Kidney (tissue), 14 donors: ENCODE measurements around the gene SMIM22. TPM values are rescaled to one million over a fixed set of nuclear protein-coding genes. Genes with fewer than 3 reads are reported as not detected.

ENCODE experiments used
- DNase-seq, 5 donors: peaks; one replicate each; pipeline ENCODE4 v3.0.0-alpha.2; 2013 to 2020
- FAIRE-seq: peaks from 2 replicates; lab custom pipeline; 2012; peaks lifted over from hg19 to GRCh38; lab: Jason Lieb, UNC
- H3K27ac ChIP-seq, 2 donors: one replicate each; pipeline ENCODE4 v1.7.0; 2013; ENCODE audit warnings: low read depth in 2 of 2, low read length in 2 of 2, inconsistent platforms in 1 of 2
- H3K27me3 ChIP-seq: one replicate; pipeline ENCODE4 v1.7.1; 2013; ENCODE audit warnings: low read length, inconsistent platforms; ENCODE audit not compliant: control insufficient read depth, insufficient read depth
- H3K36me3 ChIP-seq, 3 donors: one replicate each; pipeline versions ENCODE4 v1.7.0 to v1.7.1; 2013; ENCODE audit warnings: low read length in 3 of 3, control low read depth in 1 of 3, inconsistent platforms in 1 of 3; ENCODE audit not compliant: insufficient read depth in 3 of 3, control insufficient read depth in 2 of 3
- H3K4me1 ChIP-seq, 3 donors: one replicate each; pipeline versions ENCODE4 v1.7.0 to v1.7.1; 2013; ENCODE audit warnings: low read length in 3 of 3, inconsistent platforms in 1 of 3, low read depth in 1 of 3; ENCODE audit not compliant: control insufficient read depth in 2 of 3, insufficient read depth in 2 of 3
- H3K4me3 ChIP-seq, 3 donors: one replicate each; pipeline versions ENCODE4 v1.7.0 to v1.8.1; 2013; ENCODE audit warnings: low read length in 3 of 3, control low read depth in 1 of 3, inconsistent platforms in 1 of 3
- H3K9ac ChIP-seq, 3 donors: one replicate each; pipeline versions ENCODE4 v1.7.0 to v1.7.1; 2013; ENCODE audit warnings: low read length in 3 of 3, control low read depth in 1 of 3, inconsistent platforms in 1 of 3
- H3K9me3 ChIP-seq, 3 donors: one replicate each; pipeline versions ENCODE4 v1.7.0 to v1.7.1; 2013; ENCODE audit warnings: low read length in 3 of 3, control low read depth in 1 of 3, inconsistent platforms in 1 of 3; ENCODE audit not compliant: control insufficient read depth in 2 of 3, insufficient read depth in 1 of 3
- intact Hi-C: fragments of 100-400 bp; cut with DNase I; formaldehyde crosslinking; loops from one replicate; pipeline ENCODE4 v1.11.1; 2022
- polyA plus RNA-seq: library from polyadenylated mRNA; stranded (reverse); fragments of 350-450 nt; fragmentation: Illumina TruSeq; extraction: RNeasy Lipid Tissue Mini Kit (QIAGEN cat#74804); gene quantifications from one replicate; pipeline ENCODE4 v1.2.3, GENCODE V29; 2014; ENCODE audit warnings: low read depth, low replicate concordance; ENCODE audit not compliant: insufficient read depth
- total RNA-seq: library from RNA; stranded (reverse); fragmentation: NEBNext Ultra II Directional; extraction: Animal tissue kit (Norgen Biotek cat#: 25700); gene quantifications from one replicate; pipeline ENCODE4 v1.2.1, GENCODE V29; 2021
- TF ChIP-seq, protein P1 (sequence below): IDR thresholded peaks from 3 replicates; pipeline ENCODE4 v1.5.1; 2012; ENCODE audit warnings: mild to moderate bottlenecking, moderate library complexity, borderline replicate concordance; ENCODE audit not compliant: insufficient read depth; ENCODE audit errors: extremely low read depth
- donor health status: control.
- donor health status: control.
- donor health status: control.
- donor health status: control.
- donor health status: control.
- donor health status: DM: yes; HTN: yes; CAD: no.
- donor health status: Normal renal cell carcinoma (clear cell type).

SMIM22 gene
- total and polyA plus RNA-seq, 2 donors from 2014 or later: 36.5 to 74.2 TPM

DNA sequence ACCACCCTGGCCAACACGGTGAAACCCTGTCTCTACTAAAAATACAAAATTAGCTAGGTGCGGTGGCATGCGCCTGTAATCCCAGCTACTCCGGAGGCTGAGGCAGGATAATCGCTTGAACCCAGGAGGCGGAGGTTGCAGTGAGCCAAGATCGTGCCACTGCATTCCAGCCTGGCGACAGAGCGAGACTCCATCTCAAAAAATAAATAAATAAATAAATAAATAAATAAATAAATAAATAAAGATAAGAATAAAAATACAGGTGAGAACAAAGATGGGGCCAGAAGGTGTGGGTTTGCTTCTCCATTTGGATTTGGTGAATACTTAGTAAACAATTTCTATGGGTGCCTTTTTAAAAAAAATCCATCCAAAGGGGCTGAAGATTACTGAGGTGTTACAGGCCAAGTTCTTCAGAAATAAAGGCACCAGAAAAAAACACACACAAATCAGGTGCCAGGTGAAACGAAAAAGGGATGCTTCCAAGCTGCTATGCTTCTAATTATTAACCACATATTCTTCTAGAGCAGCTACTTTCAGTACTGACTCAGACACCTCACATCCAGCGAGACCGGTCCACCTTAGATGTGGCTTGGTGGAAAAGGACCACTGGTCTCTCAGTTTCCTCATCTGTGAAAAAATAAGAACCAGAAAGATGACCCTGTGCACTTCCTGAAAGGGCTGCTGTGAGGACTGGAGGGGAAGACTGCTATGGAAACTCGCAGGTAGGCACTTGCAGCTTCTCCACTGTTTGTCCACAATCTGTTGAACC is 42.7 kb downstream of the SMIM22 start:
- Histone ChIP-seq H3K36me3 (peaks cover 12 to 40% (median 26%) of the 10 kb centered on the region in 3 donors), H3K27ac (no peak overlapping the region), H3K9ac (no peak overlapping the region), H3K9me3 (no peaks in the 10 kb centered on the region), H3K27me3 (no peaks in the 10 kb centered on the region), H3K4me3 (no peak overlapping the region), H3K4me1 (no peaks in the 10 kb centered on the region)
- intact Hi-C loops: no loop called here
- TF ChIP-seq, protein P1, sequence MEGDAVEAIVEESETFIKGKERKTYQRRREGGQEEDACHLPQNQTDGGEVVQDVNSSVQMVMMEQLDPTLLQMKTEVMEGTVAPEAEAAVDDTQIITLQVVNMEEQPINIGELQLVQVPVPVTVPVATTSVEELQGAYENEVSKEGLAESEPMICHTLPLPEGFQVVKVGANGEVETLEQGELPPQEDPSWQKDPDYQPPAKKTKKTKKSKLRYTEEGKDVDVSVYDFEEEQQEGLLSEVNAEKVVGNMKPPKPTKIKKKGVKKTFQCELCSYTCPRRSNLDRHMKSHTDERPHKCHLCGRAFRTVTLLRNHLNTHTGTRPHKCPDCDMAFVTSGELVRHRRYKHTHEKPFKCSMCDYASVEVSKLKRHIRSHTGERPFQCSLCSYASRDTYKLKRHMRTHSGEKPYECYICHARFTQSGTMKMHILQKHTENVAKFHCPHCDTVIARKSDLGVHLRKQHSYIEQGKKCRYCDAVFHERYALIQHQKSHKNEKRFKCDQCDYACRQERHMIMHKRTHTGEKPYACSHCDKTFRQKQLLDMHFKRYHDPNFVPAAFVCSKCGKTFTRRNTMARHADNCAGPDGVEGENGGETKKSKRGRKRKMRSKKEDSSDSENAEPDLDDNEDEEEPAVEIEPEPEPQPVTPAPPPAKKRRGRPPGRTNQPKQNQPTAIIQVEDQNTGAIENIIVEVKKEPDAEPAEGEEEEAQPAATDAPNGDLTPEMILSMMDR: no peak
- FAIRE-seq: no peak
- peak in 1 of 5 donors; percentile 1 for DNase-seq

DNA sequence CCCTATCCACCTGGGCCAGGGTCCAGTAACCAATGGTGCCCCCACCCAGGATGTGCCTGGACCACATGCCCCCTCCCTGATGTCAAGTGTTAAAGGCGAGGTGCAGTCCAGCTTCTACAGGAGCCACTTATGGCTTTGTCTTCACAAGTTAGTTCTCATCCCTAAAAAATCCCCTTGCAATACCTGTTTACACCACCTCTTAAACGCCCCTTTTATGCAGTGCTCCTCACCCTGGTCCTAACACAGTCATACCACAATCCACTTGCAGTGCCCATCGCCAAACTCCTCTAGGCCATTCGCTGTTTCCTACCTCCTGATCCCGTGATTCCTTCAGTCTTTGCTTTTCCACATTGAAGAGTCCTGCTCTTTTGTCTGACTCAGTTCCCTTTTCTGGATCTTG is 44.8 kb downstream of the SMIM22 start:
- Histone ChIP-seq H3K4me1 (no peaks in the 10 kb centered on the region), H3K27ac (no peak overlapping the region), H3K27me3 (no peaks in the 10 kb centered on the region), H3K9ac (no peak overlapping the region), H3K36me3 (peaks cover 14 to 53% (median 39%) of the 10 kb centered on the region in 3 donors), H3K9me3 (no peaks in the 10 kb centered on the region), H3K4me3 (no peak overlapping the region)
- intact Hi-C loops: no loop called here
- FAIRE-seq: no peak
- TF ChIP-seq, protein P1: no peak
- DNase-seq: no peak

DNA sequence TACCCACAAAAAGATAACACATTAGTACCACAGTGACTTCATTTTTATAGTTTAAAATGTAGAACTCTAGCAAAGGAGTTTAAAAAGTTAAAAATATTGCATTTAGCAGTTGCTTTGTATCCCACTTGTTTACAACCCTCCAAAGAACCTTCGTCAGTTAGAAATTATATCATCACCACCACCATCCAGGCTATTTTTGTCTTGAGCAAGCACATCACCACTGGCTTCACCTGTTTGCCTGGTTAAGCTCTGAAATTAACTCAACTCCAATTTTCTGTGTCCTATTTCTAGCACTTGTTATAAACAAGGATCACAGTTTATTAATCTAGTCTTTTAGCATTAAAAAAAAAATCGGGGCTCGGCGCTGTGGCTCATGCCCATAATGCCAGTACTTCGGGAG is 45.8 kb downstream of the SMIM22 start:
- FAIRE-seq (no peak), DNase-seq (no peak)
- intact Hi-C loops: no loop called here
- H3K9ac ChIP-seq: no peak overlapping the region
- no peak overlapping the region for H3K27ac ChIP-seq
- peaks cover 14 to 50% (median 38%) of the 10 kb centered on the region in 3 donors for H3K36me3 ChIP-seq
- TF ChIP-seq, protein P1: no peak
- no peaks in the 10 kb centered on the region for H3K9me3 ChIP-seq
- no peaks in the 10 kb centered on the region for H3K27me3 ChIP-seq
- no peak overlapping the region for H3K4me3 ChIP-seq
- peaks cover 0 to 10% (median under 1%) of the 10 kb centered on the region in 3 donors for H3K4me1 ChIP-seq

Other genes with a start within 250 kb of the SMIM22 start
- gene C16orf96, start 239.0 kb upstream of the SMIM22 start, total RNA-seq: 0.16 TPM
- gene C16orf96, start 239.0 kb upstream of the SMIM22 start, polyA plus RNA-seq: 0.13 TPM
- 38.3 TPM for gene UBALD1, start 180.5 kb upstream of the SMIM22 start, total RNA-seq
- 31.8 TPM for gene UBALD1, start 180.5 kb upstream of the SMIM22 start, polyA plus RNA-seq
- gene MGRN1, start 170.5 kb upstream of the SMIM22 start, total RNA-seq: 90.8 TPM
- 19.7 TPM for gene MGRN1, start 170.5 kb upstream of the SMIM22 start, polyA plus RNA-seq
- 30.6 TPM for gene NUDT16L1, start 101.8 kb upstream of the SMIM22 start, total RNA-seq
- gene NUDT16L1, start 101.8 kb upstream of the SMIM22 start, polyA plus RNA-seq: 69.4 TPM
- gene ANKS3, start 61.1 kb upstream of the SMIM22 start, total RNA-seq: 27.6 TPM
- gene ANKS3, start 61.1 kb upstream of the SMIM22 start, polyA plus RNA-seq: 20.7 TPM
- gene DNAAF8, start 60.8 kb upstream of the SMIM22 start, total RNA-seq: 1.8 TPM
- 4.0 TPM for gene DNAAF8, start 60.8 kb upstream of the SMIM22 start, polyA plus RNA-seq
- gene ZNF500, start 28.2 kb upstream of the SMIM22 start, total RNA-seq: 18.3 TPM
- gene ZNF500, start 28.2 kb upstream of the SMIM22 start, polyA plus RNA-seq: 4.9 TPM
- gene SEPTIN12, start 7.0 kb upstream of the SMIM22 start, total RNA-seq: not detected
- not detected for gene SEPTIN12, start 7.0 kb upstream of the SMIM22 start, polyA plus RNA-seq
- gene ROGDI, start 7.3 kb downstream of the SMIM22 start, total RNA-seq: 20.8 TPM
- 86.1 TPM for gene ROGDI, start 7.3 kb downstream of the SMIM22 start, polyA plus RNA-seq
- gene GLYR1, start 51.9 kb downstream of the SMIM22 start, total RNA-seq: 119 TPM
- gene GLYR1, start 51.9 kb downstream of the SMIM22 start, polyA plus RNA-seq: 47.9 TPM
- gene UBN1, start 52.1 kb downstream of the SMIM22 start, total RNA-seq: 28.6 TPM
- gene UBN1, start 52.1 kb downstream of the SMIM22 start, polyA plus RNA-seq: 6.1 TPM
- 78.4 TPM for gene PPL, start 141.8 kb downstream of the SMIM22 start, total RNA-seq
- 7.7 TPM for gene PPL, start 141.8 kb downstream of the SMIM22 start, polyA plus RNA-seq
- 0.16 TPM for gene SEC14L5, start 163.0 kb downstream of the SMIM22 start, total RNA-seq
- gene SEC14L5, start 163.0 kb downstream of the SMIM22 start, polyA plus RNA-seq: 0.13 TPM
- gene NAGPA, start 238.6 kb downstream of the SMIM22 start, total RNA-seq: 13.8 TPM
- 14.5 TPM for gene NAGPA, start 238.6 kb downstream of the SMIM22 start, polyA plus RNA-seq